VCaP (cell line): Measurements from ENCODE around the gene SIX5.

Experiments
- H3K27ac ChIP-seq: fragments of 450-650 bp; 2 replicates; pipeline ENCODE4 v1.5.1; 2017
- TF ChIP-seq, protein P1 (sequence below): fragments of 450-650 bp; conservative IDR thresholded peaks from 2 replicates; pipeline ENCODE4 v1.5.1; 2017; ENCODE audit warnings: mild to moderate bottlenecking, moderate library complexity

Gene SIX5

DNA sequence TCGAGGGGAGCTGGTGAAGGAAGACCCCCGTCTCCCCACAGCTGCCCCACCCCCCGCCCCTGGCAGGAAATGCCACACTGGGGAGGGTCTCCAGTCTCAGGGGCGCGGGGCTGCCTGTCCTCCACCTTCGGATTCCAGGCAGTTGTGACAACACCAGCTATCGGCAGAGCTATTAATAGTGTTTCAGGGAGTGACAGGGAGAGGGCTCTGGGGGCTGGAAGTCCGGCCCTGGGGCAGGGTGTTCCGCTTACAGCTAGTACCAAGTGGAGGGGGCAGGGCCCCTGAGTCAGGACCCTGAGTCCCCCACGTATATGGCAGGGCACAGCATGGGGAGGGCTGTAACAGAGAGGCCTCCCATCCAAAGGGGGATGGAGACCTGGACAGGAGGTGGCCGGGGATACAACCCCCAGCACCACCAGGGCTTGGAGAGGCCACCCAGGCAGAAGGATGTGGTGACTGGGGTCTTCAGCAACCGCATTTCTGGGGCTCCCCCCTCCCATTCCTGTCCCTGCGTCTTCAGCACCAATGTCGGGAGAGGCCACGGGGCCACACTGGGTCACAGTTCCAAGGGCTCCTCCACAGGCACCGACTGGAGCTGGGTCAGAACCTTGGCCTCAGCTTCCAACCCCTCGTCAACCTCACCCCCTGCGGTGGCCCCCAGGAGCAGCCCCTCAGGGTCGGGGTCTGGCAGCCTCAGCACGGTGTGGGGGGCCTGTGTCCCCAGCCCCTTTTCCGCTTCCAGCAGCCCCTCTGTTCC is 3.9 kb downstream of the SIX5 start:
- H3K27ac ChIP-seq = no peak overlapping the region
- TF ChIP-seq, protein P1, sequence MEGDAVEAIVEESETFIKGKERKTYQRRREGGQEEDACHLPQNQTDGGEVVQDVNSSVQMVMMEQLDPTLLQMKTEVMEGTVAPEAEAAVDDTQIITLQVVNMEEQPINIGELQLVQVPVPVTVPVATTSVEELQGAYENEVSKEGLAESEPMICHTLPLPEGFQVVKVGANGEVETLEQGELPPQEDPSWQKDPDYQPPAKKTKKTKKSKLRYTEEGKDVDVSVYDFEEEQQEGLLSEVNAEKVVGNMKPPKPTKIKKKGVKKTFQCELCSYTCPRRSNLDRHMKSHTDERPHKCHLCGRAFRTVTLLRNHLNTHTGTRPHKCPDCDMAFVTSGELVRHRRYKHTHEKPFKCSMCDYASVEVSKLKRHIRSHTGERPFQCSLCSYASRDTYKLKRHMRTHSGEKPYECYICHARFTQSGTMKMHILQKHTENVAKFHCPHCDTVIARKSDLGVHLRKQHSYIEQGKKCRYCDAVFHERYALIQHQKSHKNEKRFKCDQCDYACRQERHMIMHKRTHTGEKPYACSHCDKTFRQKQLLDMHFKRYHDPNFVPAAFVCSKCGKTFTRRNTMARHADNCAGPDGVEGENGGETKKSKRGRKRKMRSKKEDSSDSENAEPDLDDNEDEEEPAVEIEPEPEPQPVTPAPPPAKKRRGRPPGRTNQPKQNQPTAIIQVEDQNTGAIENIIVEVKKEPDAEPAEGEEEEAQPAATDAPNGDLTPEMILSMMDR = no peak

DNA sequence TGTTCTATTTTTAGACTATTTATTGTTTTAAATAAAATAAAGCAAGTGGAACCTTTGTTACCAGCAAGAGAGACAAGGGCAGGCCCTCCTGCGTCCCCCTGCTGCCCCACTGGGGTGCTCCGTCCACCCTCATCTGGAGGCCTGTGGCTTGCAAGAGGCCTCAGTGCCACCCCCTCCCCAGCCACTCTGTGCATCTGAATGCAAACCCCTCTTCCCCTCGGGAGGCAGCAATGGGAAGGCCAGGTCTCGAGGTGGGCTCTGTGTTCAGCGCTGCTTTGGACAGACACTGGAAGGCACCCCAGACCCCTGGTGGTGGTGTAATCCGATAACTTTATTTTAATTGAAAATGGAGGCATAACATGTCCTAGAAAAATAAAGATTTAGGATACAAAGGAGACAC is 4.6 kb downstream of the SIX5 start:
- no peak overlapping the region for H3K27ac ChIP-seq
- TF ChIP-seq, protein P1 = no peak

DNA sequence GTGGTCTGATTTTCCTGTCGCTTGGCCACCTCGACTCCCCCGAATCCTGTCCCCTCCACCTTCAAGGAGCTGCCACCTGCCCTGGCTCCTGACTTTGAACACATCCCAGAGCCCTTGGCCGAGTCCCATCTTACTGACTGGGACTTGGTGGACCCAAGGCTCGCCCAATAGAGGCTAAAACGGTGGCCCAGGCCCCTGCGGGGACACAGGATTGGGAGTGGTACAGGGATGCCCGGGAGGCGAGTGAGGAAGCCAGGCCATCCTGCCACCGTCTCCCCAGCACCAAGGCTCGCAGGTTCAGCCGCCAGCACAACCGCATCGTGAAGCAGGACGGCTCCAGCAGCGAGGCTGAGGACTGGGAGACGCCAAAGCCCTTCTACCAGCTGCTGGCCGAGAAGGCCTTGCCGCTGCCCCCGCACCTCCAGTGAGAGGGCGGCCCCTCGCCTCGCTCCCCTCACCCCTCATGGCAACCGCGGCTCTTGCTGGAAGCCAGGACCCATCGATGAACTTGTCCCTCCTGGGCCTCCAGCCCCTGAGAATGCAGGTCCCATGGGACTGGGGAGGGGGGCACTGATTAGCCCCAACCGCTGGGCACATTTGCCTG is 5.3 kb downstream of the SIX5 start:
- no peak overlapping the region for H3K27ac ChIP-seq
- TF ChIP-seq, protein P1 = no peak

DNA sequence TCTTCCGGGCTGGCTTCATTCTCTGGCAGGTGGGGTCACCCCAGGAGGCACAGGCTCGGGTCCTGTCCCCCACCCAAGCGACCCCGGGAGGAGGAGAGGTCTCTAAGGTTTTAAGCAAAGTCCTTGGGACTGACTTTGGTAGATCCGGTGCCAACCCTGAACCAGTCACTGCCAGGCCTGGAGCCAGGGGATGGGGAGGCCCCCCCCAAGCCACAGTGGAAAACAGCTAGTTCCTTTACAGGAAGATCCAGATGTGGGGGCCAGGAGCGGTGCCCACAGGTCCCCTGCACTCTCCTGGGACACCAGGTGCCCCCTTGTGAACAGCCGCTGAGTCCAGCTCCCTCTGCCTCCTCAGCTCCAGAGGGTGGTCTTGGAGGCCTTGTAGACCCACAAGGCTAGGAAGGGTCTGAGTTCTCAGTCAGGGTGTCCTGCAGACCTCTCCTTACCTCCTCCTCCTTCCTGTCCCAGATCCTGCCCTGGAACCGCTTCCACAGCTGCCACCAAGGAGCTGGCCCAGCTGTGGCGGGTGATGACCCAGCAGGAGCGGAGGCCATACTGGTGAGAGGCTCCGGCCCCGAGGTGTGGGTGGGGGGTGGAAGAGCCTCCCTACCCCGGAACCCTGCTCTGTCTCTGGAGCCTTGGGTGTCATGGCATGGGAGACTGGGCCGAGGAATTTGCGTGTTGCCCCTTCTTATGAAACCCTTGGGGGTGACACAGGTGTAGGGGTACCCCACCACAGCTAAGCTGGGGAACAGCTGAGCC is 6.0 kb downstream of the SIX5 start:
- no peak overlapping the region for H3K27ac ChIP-seq
- TF ChIP-seq, protein P1 = no peak

DNA sequence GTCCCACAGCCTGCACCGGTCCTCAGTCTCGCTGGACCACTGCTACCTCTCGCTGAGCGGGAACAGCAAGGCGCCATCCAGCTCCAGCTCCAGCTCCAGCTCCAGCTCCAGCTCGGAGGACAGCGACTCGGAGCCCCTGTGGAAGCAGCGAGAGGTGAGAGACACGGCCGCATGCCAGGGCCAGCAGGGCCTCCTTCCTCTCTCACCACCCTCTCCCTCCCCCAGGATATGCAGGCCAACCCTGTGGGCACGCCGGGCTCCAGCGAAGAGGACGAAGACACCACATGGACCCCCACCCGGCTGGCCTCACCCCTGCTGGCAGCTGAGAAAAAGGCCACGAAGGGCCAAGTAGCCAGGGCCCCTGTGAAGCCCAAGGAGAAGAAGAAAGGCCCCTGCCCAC is 7.3 kb downstream of the SIX5 start:
- TF ChIP-seq, protein P1 = no peak
- no peak overlapping the region for H3K27ac ChIP-seq

DNA sequence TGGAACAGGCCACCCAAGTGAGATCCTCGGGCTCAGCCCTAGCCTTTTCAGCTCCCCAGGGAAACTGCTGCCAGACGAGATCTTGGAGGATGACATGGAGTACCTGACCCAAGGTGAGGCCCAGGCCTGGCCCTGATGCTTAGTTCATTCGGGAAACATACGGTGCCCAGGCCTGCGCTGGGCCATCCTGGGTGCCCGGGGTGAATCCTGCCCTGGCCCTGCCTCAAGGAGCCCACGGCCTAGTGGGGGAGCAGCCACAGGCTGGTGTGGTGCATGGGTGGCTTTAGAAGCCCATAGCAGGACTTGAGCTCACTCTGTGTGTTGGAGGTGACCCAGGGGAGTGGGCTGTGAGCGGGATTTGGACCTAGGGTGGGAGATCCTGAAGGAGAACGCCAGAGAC is 10.1 kb downstream of the SIX5 start:
- TF ChIP-seq, protein P1 = no peak
- no peak overlapping the region for H3K27ac ChIP-seq

DNA sequence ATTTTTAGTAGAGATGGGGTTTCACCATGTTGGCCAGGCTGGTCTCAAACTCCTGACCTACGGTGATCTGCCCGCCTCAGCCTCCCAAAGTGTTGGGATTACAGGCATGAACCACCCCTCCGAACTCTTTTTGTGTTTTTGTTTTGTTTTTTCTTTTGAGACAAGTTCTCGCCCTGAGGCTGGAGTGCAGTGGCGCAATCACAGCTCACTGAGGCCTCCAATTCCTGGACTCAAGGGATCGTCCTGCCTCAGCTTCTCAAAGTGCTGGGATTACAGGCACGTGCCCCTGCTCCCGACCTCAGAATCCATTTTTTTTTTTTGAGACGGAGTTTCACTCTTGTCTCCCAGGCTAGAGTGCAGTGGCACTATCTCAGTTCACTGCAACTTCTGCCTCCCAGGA is 11.4 kb downstream of the SIX5 start:
- TF ChIP-seq, protein P1 = no peak
- no peak overlapping the region for H3K27ac ChIP-seq
